HG03378 (cell line): ENCODE data around the gene CPHXL2.

ENCODE experiments used
- ATAC-seq: cut with Tn5 transposase; IDR thresholded peaks from one replicate; pipeline ENCODE4 v1.9.1; 2021; ENCODE audit warnings: mild to moderate bottlenecking, moderate library complexity; ENCODE audit not compliant: unreplicated experiment

The CPHXL2 gene

GRCh38 chr16:75644240-75645012, 32.4 kb downstream of the CPHXL2 start:
- no peak for ATAC-seq

- no peak for ATAC-seq
These were observed 36.2 kb downstream of the CPHXL2 start for GRCh38 chr16:75640598-75640997.

GRCh38 chr16:75635036-75635435, 41.8 kb downstream of the CPHXL2 start:
- ATAC-seq = no peak

- ATAC-seq = no peak
These were observed 44.0 kb downstream of the CPHXL2 start for GRCh38 chr16:75632857-75633256.

- no peak for ATAC-seq
These were observed 46.8 kb downstream of the CPHXL2 start for GRCh38 chr16:75630052-75630451.

- ATAC-seq = no peak
These were observed 47.7 kb downstream of the CPHXL2 start for GRCh38 chr16:75629132-75629531.

GRCh38 chr16:75628351-75628750, 48.5 kb downstream of the CPHXL2 start:
- no peak for ATAC-seq

- ATAC-seq = no peak
These were observed 49.0 kb downstream of the CPHXL2 start for GRCh38 chr16:75627851-75628250.

DNA sequence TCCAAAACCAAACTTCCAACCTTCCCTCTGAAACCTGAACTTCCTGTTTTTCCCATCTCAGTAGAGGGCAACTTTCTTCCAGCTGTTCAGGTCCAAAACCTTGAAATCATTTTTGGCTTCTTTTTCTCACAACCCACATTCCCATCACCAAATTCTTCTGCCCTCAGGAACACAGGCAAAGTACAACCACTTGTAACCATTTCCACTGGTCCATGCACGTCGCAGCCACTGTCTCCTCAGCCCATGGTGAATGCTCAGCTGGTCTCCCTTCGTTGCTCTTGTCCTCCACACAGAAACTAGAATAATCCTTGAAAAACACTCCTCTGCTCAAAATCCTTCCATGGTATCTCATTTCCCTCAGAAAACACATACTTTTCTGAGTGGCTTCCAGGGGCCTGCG, 50.0 kb downstream of the CPHXL2 start:
- ATAC-seq = no peak

- ATAC-seq = no peak
These were observed 51.9 kb downstream of the CPHXL2 start for GRCh38 chr16:75624921-75625334.

- ATAC-seq = peak; percentile 91
These were observed 53.8 kb downstream of the CPHXL2 start, which contains the start of gene ADAT1 for GRCh38 chr16:75622761-75623605. TSS of gene ADAT1 (minus strand) at chr16:75623281. CDS start at chr16:75620799, 2,482 bp downstream.

GRCh38 chr16:75621170-75621477, 55.7 kb downstream of the CPHXL2 start:
- no peak for ATAC-seq

- ATAC-seq = no peak
These were observed 56.3 kb downstream of the CPHXL2 start for GRCh38 chr16:75620326-75621169.

GRCh38 chr16:75618780-75619179, 58.0 kb downstream of the CPHXL2 start:
- no peak for ATAC-seq

DNA sequence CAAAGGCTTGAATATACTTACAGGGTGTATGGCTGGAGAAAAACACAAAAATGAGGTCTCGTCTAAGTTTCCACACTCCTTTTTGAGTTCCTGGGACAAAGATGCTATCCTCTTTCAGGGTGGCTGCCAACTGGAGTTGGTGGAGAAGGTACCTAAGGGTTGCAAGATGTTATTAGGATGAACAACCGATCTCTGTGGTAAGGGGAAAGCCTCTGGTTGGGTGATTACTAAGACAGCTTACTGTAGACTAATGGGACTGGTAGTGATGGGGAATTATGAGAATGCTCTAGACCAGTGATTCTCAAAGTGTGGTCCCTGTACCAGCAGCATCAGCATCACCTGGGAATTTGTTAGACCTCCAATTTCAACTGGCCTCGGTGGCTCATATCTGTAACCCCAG, 59.7 kb downstream of the CPHXL2 start:
- ATAC-seq = no peak

GRCh38 chr16:75616521-75617010, 60.2 kb downstream of the CPHXL2 start:
- no peak for ATAC-seq

DNA sequence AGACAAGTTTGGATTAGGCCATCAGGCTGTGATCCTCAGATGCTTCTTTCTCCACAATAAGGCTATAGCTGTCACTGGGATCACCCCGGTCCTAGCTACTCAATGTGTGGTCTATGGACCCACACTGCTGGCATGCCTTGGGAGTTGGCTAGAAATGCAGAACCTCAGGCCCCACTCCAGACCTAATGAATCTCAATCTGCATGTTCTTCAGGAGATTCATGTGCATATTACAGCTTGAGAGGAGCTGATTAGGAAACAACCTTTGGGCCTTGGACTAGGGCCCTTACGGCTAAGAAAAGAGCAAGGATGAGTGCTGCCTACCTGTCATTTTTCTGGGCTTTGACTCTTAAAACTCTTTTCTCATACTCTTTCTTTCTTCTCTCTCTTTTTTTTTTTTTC, 61.2 kb downstream of the CPHXL2 start:
- no peak for ATAC-seq

DNA sequence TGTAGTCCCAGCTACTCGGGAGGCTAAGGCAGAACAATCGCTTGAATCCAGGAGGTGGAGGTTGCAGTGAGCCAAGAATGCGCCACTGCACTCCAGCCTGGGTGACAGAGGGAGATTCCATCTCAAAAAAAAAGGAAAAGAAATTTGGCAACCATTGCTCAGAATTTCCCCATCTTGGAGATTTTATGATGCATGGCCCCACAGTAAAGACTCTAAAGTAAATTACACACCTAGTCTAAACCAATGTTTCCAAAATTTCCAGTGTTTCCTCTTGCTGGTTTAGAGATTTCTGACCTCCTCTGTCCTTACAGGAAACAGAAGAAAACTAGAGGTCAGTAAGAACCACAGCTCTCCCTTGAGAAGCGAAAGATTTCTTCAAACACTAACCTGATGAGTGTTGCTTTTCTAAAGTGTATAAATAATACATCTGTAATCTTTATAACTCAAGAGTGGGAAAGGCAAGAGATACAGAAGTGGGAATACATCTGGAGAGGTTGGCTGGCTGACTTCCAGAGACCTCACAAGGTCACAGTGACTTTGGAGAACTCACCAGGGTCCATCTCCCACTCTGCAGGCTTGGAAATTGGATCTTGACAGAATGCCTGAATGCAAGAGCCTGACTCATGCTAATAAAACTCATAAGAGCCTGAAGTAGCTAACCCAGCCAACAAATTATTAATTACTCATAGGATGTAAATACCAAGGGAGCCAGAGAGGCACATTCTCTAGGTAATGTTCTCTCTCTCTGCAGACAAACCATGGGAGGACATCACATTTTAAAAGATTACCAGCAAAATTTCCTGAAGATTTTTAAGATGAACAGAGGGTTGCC, 62.5 kb downstream of the CPHXL2 start:
- ATAC-seq = no peak
